Neural progenitor cell (in vitro differentiated cells): Measurements from ENCODE around the gene UNC5A. TPM values are rescaled to one million over a fixed set of nuclear protein-coding genes. Genes with fewer than 3 reads are reported as not detected.

Source experiments
- DNase-seq: peaks from one replicate; pipeline ENCODE4 v3.0.0-alpha.2; 2016; ENCODE audit warnings: low spot score
- H2AFZ ChIP-seq: fragments of 200-600 bp; sonication (generic); replicated peaks from 2 replicates; pipeline ENCODE4 v1.6.1; 2016; ENCODE audit warnings: antibody characterized with exemption
- H3F3A ChIP-seq: fragments of 200-600 bp; sonication (generic); 2 replicates; pipeline ENCODE4 v1.6.1; 2016; ENCODE audit warnings: antibody characterized with exemption, low read depth
- H3K27ac ChIP-seq: fragments of 200-600 bp; sonication (generic); 2 replicates; pipeline ENCODE4 v1.5.1; 2016; ENCODE audit warnings: mild to moderate bottlenecking
- H3K27me3 ChIP-seq: fragments of 200-600 bp; sonication (generic); 2 replicates; pipeline ENCODE4 v1.6.1; 2016; ENCODE audit warnings: mild to moderate bottlenecking, moderate library complexity
- H3K36me3 ChIP-seq: fragments of 200-600 bp; sonication (generic); 2 replicates; pipeline ENCODE4 v1.5.1; 2016
- H3K4me1 ChIP-seq: fragments of 200-600 bp; sonication (generic); 2 replicates; pipeline ENCODE4 v1.6.1; 2016; ENCODE audit warnings: mixed run types
- H3K4me2 ChIP-seq: fragments of 200-600 bp; sonication (generic); 2 replicates; pipeline ENCODE4 v1.6.1; 2016
- H3K4me3 ChIP-seq: fragments of 200-600 bp; sonication (generic); 2 replicates; pipeline ENCODE4 v1.5.1; 2016
- H3K79me2 ChIP-seq: fragments of 200-600 bp; sonication (generic); 2 replicates; pipeline ENCODE4 v1.6.1; 2016; ENCODE audit warnings: low read depth
- H3K9ac ChIP-seq: fragments of 200-600 bp; sonication (generic); 2 replicates; pipeline ENCODE4 v1.6.1; 2016
- H3K9me3 ChIP-seq: fragments of 200-600 bp; sonication (generic); 2 replicates; pipeline ENCODE4 v1.5.1; 2016; ENCODE audit warnings: low read depth
- H4K20me1 ChIP-seq: fragments of 200-600 bp; sonication (generic); 2 replicates; pipeline ENCODE4 v1.6.1; 2016; ENCODE audit warnings: low read depth
- H3K27ac Mint-ChIP-seq: 3 replicates; pipeline ENCODE4 v1.8.0; 2021; ENCODE audit warnings: mixed read lengths
- H3K27me3 Mint-ChIP-seq: 2 replicates; pipeline ENCODE4 v1.8.0; 2022; ENCODE audit warnings: low read depth, mild to moderate bottlenecking, inconsistent platforms, moderate library complexity, mixed read lengths; ENCODE audit not compliant: insufficient read depth
- H3K36me3 Mint-ChIP-seq: 3 replicates; pipeline ENCODE4 v1.8.0; 2021; ENCODE audit warnings: mixed read lengths
- H3K4me1 Mint-ChIP-seq: 3 replicates; pipeline ENCODE4 v1.8.0; 2021; ENCODE audit warnings: mixed read lengths
- H3K4me3 Mint-ChIP-seq: 3 replicates; pipeline ENCODE4 v1.8.0; 2021; ENCODE audit warnings: mild to moderate bottlenecking, moderate library complexity, mixed read lengths
- H3K9me3 Mint-ChIP-seq: 3 replicates; pipeline ENCODE4 v1.8.0; 2020; ENCODE audit warnings: mixed read lengths
- EZH2 ChIP-seq: fragments of 200-600 bp; sonication (generic); IDR thresholded peaks from 2 replicates; pipeline ENCODE4 v1.6.1; 2017; ENCODE audit warnings: antibody characterized with exemption, mild to moderate bottlenecking, moderate library complexity
- EZH2phosphoT487 ChIP-seq: fragments of 200-600 bp; sonication (generic); IDR thresholded peaks from 2 replicates; pipeline ENCODE4 v1.6.1; 2017; ENCODE audit warnings: antibody characterized with exemption
- total RNA-seq: library from RNA; depleted of rRNA; stranded (reverse); fragments of >200 nt; gene quantifications from 2 replicates; pipeline ENCODE4 v1.2.3, GENCODE V29; 2015; ENCODE audit warnings: low replicate concordance
- TF ChIP-seq, protein P1 (sequence below): fragments of 200-600 bp; sonication (generic); IDR thresholded peaks from 2 replicates; pipeline ENCODE4 v1.5.1; 2017; ENCODE audit warnings: antibody characterized with exemption, mild to moderate bottlenecking

The UNC5A gene
- total RNA-seq, 1 donor from 2014 or later, result 1.2 TPM

GRCh38 chr5:176779537-176779936 lies 30.8 kb upstream of the UNC5A start:
- peaks cover 20% of the 10 kb centered on the region for H3K27me3 Mint-ChIP-seq
- H3K4me1 Mint-ChIP-seq, result peaks cover 32% of the 10 kb centered on the region
- DNase-seq, result no peak
- H4K20me1 ChIP-seq, result no peaks in the 10 kb centered on the region
- H3K79me2 ChIP-seq, result no peaks in the 10 kb centered on the region
- no peak overlapping the region for H3K27ac Mint-ChIP-seq
- no peak overlapping the region for H3K4me2 ChIP-seq
- H3K27me3 ChIP-seq, result no peaks in the 10 kb centered on the region
- peaks cover 2% of the 10 kb centered on the region for H3K9me3 Mint-ChIP-seq
- no peak overlapping the region for H2AFZ ChIP-seq
- H3K36me3 ChIP-seq, result no peaks in the 10 kb centered on the region
- no peaks in the 10 kb centered on the region for H3K9me3 ChIP-seq
- H3K9ac ChIP-seq, result no peak overlapping the region
- no peak for TF ChIP-seq EZH2
- TF ChIP-seq, protein P1, sequence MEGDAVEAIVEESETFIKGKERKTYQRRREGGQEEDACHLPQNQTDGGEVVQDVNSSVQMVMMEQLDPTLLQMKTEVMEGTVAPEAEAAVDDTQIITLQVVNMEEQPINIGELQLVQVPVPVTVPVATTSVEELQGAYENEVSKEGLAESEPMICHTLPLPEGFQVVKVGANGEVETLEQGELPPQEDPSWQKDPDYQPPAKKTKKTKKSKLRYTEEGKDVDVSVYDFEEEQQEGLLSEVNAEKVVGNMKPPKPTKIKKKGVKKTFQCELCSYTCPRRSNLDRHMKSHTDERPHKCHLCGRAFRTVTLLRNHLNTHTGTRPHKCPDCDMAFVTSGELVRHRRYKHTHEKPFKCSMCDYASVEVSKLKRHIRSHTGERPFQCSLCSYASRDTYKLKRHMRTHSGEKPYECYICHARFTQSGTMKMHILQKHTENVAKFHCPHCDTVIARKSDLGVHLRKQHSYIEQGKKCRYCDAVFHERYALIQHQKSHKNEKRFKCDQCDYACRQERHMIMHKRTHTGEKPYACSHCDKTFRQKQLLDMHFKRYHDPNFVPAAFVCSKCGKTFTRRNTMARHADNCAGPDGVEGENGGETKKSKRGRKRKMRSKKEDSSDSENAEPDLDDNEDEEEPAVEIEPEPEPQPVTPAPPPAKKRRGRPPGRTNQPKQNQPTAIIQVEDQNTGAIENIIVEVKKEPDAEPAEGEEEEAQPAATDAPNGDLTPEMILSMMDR, result no peak
- TF ChIP-seq EZH2phosphoT487, result no peak
- peaks cover 4% of the 10 kb centered on the region for H3K4me1 ChIP-seq
- no peaks in the 10 kb centered on the region for H3K36me3 Mint-ChIP-seq
- no peak overlapping the region for H3K27ac ChIP-seq
- H3K4me3 ChIP-seq, result no peak overlapping the region
- no peak overlapping the region for H3K4me3 Mint-ChIP-seq
- peaks cover 4% of the 10 kb centered on the region for H3F3A ChIP-seq

- Histone ChIP-seq H4K20me1 (no peaks in the 10 kb centered on the region), H3K4me2 (no peak overlapping the region), H3K27ac (no peak overlapping the region), H3K9ac (no peak overlapping the region), H3K36me3 (no peaks in the 10 kb centered on the region), H3F3A (peaks cover 13% of the 10 kb centered on the region), H3K4me3 (no peak overlapping the region), H2AFZ (no peak overlapping the region), H3K9me3 (no peaks in the 10 kb centered on the region), H3K79me2 (no peaks in the 10 kb centered on the region), H3K27me3 (no peaks in the 10 kb centered on the region), H3K4me1 (peaks cover 10% of the 10 kb centered on the region)
- no peak for DNase-seq
- Mint-ChIP-seq H3K27me3 (peaks cover 17% of the 10 kb centered on the region), H3K36me3 (no peaks in the 10 kb centered on the region), H3K4me1 (peaks cover 27% of the 10 kb centered on the region), H3K4me3 (no peak overlapping the region), H3K9me3 (peaks cover 2% of the 10 kb centered on the region), H3K27ac (no peak overlapping the region)
- no peak for TF ChIP-seq EZH2
- TF ChIP-seq, protein P1, result no peak
- no peak for TF ChIP-seq EZH2phosphoT487
Measured at GRCh38 chr5:176780176-176781053, 29.9 kb upstream of the UNC5A start.

DNA sequence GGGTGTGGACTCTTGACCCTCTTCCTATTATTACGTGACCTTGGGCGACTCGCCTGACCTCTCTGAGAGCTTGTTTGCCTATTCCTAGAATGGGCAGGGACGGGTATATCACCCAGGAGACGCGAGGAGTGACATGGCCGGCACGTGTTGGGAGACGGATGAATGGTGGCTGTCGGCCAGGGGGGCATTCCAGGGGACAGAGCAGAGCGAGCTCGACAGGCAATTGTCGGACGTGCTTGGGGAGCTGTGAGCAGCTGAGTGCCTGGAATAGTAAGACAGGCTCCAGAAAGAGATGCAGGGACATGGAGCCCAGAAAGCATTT lies 29.3 kb upstream of the UNC5A start:
- H3K4me2 ChIP-seq, result no peak overlapping the region
- H3F3A ChIP-seq, result peaks cover 17% of the 10 kb centered on the region
- Mint-ChIP-seq H3K4me1 (peaks cover 25% of the 10 kb centered on the region), H3K27ac (no peak overlapping the region), H3K9me3 (peaks cover 2% of the 10 kb centered on the region), H3K36me3 (no peaks in the 10 kb centered on the region), H3K4me3 (no peak overlapping the region), H3K27me3 (peaks cover 15% of the 10 kb centered on the region)
- no peaks in the 10 kb centered on the region for H3K9me3 ChIP-seq
- no peak overlapping the region for H3K4me3 ChIP-seq
- DNase-seq, result no peak
- no peaks in the 10 kb centered on the region for H3K79me2 ChIP-seq
- H3K27me3 ChIP-seq, result no peaks in the 10 kb centered on the region
- no peaks in the 10 kb centered on the region for H3K36me3 ChIP-seq
- TF ChIP-seq EZH2phosphoT487 (no peak), EZH2 (no peak)
- TF ChIP-seq, protein P1, result no peak
- H4K20me1 ChIP-seq, result no peaks in the 10 kb centered on the region
- H3K4me1 ChIP-seq, result peaks cover 10% of the 10 kb centered on the region
- no peak overlapping the region for H2AFZ ChIP-seq
- no peak overlapping the region for H3K27ac ChIP-seq
- H3K9ac ChIP-seq, result no peak overlapping the region
